SU-DHL-6 (cell line): ENCODE data around the gene SPATA2.

Source experiments
- CTCF ChIP-seq: fragments of 200-600 bp; sonication (generic); IDR thresholded peaks from one replicate; pipeline ENCODE4 v1.5.1; 2017; ENCODE audit warnings: antibody characterized with exemption, mild to moderate bottlenecking, low read length, moderate library complexity; ENCODE audit not compliant: insufficient read depth, poor library complexity, severe bottlenecking
- EZH2phosphoT487 ChIP-seq: fragments of 200-600 bp; sonication (generic), shearing (Covaris generic); conservative IDR thresholded peaks from 2 replicates; pipeline ENCODE4 v1.6.1; 2018; ENCODE audit warnings: mild to moderate bottlenecking, antibody characterized with exemption, low read length, moderate library complexity, mixed read lengths

- TF ChIP-seq CTCF (no peak), EZH2phosphoT487 (no peak)
These were observed 51.7 kb downstream of the SPATA2 start for GRCh38 chr20:49863666-49864065.
